Activated CD8-positive, alpha-beta memory T cell treated with anti-CD3 and anti-CD28 coated beads for 24 hours (primary cell): ENCODE measurements around the gene SEBOX.

Experiments used
- DNase-seq: peaks from one replicate; pipeline ENCODE4 v3.0.0-alpha.2; 2020

Gene SEBOX

GRCh38 chr17:28392491-28392890 is 27.5 kb upstream of the SEBOX start:
- no peak for DNase-seq

GRCh38 chr17:28391401-28391800 is 26.4 kb upstream of the SEBOX start:
- no peak for DNase-seq

- no peak for DNase-seq
These were observed 26.0 kb upstream of the SEBOX start for GRCh38 chr17:28390984-28391383.

- no peak for DNase-seq
These were observed 25.6 kb upstream of the SEBOX start for GRCh38 chr17:28390563-28390962.

GRCh38 chr17:28390141-28390540 is 25.1 kb upstream of the SEBOX start:
- DNase-seq = no peak

GRCh38 chr17:28388106-28388505 is 23.1 kb upstream of the SEBOX start:
- no peak for DNase-seq

GRCh38 chr17:28386391-28386790 is 21.4 kb upstream of the SEBOX start:
- DNase-seq = no peak

- no peak for DNase-seq
These were observed 20.4 kb upstream of the SEBOX start for GRCh38 chr17:28385406-28385805.

- no peak for DNase-seq
These were observed 20.0 kb upstream of the SEBOX start for GRCh38 chr17:28385037-28385400.

GRCh38 chr17:28384281-28385036 is 19.5 kb upstream of the SEBOX start:
- DNase-seq = peak; percentile 85

GRCh38 chr17:28381141-28381825 is 16.3 kb upstream of the SEBOX start:
- DNase-seq = no peak

GRCh38 chr17:28379814-28380801 is 15.1 kb upstream of the SEBOX start:
- DNase-seq = no peak

GRCh38 chr17:28372945-28373274 is 7.9 kb upstream of the SEBOX start:
- DNase-seq = no peak

GRCh38 chr17:28372203-28372944 is 7.4 kb upstream of the SEBOX start:
- no peak for DNase-seq

- peak; percentile 93 for DNase-seq
These were observed 6.5 kb upstream of the SEBOX start, which contains the start of gene SARM1 for GRCh38 chr17:28371245-28372202. Gene SARM1 (plus strand): TSS chr17:28371694. CDS start chr17:28372033, 339 bp downstream.

GRCh38 chr17:28370744-28371103 is 5.7 kb upstream of the SEBOX start:
- DNase-seq = no peak

- DNase-seq = no peak
These were observed 5.2 kb upstream of the SEBOX start, which contains the start of gene VTN for GRCh38 chr17:28370035-28370743. Gene VTN (minus strand): TSS chr17:28370307. CDS start chr17:28370203, 104 bp downstream.

- DNase-seq = no peak
These were observed 4.7 kb upstream of the SEBOX start for GRCh38 chr17:28369684-28370034.

GRCh38 chr17:28368915-28369683 is 4.1 kb upstream of the SEBOX start:
- DNase-seq = no peak

GRCh38 chr17:28368306-28368831 is 3.4 kb upstream of the SEBOX start:
- no peak for DNase-seq
